GM21723 (cell line): ENCODE results near the gene LSAMP.
"Not testable (repeated sequence)": the region's sequence is repeated elsewhere in the genome, so short reads cannot be mapped to it uniquely, and the experiment has no call there.

Experiments used
- ATAC-seq: cut with Tn5 transposase; IDR thresholded peaks from one replicate; pipeline ENCODE4 v1.9.1; 2021; ENCODE audit warnings: mild to moderate bottlenecking, moderate library complexity; ENCODE audit not compliant: unreplicated experiment

The LSAMP gene

GRCh38 chr3:115857518-115858136 lies 587.7 kb downstream of the LSAMP start:
- no peak for ATAC-seq

GRCh38 chr3:115855911-115856310 lies 589.4 kb downstream of the LSAMP start:
- ATAC-seq, result no peak

DNA sequence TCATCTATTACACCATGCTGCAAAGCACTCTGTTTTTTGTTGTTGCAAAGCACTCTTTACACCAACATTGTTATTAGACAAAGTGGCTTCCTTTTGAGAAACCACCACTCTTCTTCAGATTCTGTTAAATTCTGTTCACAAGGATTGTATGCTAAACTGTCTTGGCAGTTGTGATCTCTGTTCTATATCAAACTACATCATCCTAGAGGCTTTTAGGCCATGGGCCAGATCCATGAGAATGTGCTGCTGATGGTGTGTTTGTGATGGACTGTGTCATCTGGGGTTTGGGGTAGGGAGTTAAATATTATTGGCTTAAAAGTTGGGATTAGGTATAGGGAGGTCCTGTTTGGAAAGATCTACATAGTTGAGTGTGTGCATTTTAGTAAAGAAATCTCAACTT lies 592.2 kb downstream of the LSAMP start:
- ATAC-seq, result no peak

- no peak for ATAC-seq
Measured at GRCh38 chr3:115852278-115852677, 593.0 kb downstream of the LSAMP start.

GRCh38 chr3:115851571-115851970 lies 593.7 kb downstream of the LSAMP start:
- ATAC-seq, result no peak

- no peak for ATAC-seq
Measured at GRCh38 chr3:115848641-115849040, 596.6 kb downstream of the LSAMP start.

GRCh38 chr3:115845986-115846385 lies 599.3 kb downstream of the LSAMP start:
- ATAC-seq, result no peak

- not testable (repeated sequence) for ATAC-seq
Measured at GRCh38 chr3:115844729-115845128, 600.6 kb downstream of the LSAMP start.

DNA sequence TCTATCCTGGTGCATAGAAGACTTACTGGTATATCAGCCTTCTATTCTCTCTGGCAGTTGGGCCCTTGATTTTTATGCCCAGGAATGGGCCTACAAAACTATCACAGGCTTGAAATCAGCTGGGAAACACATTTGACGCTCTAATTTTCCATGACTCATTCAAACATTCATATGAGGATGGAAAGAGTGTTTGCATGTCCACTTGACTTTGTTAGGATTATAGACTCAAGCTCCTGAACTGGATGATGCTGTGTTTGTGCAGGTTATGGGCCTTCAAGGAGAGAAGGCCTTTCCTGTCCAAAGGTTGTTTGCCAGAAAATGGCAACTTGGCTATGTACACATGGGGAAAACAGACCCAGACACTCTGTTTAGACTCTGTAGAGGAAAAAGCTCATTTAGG lies 602.1 kb downstream of the LSAMP start:
- no peak for ATAC-seq

- ATAC-seq, result no peak
Measured at GRCh38 chr3:115839246-115839645, 606.0 kb downstream of the LSAMP start.

DNA sequence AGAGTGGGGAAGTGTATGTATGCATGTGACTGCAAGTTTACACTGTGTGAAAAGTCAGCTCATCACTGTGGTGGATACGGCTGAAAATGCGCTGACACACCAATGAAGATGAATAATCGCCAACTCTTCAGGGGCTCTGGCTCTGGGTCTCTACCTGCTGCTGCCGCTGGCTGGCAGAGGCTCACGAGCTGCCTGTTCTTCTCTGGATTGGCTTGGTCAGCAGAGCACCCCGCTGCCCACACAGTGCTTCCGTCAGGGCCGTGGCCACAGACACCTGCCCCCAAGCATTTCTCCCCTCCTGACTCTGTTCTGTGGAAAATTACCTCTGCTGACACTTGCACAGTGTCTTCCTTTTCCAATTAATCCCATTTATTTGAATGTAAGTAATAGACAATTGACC lies 606.5 kb downstream of the LSAMP start:
- ATAC-seq, result no peak

- ATAC-seq, result peak; percentile 46
Measured at GRCh38 chr3:115836944-115837343, 608.3 kb downstream of the LSAMP start.

DNA sequence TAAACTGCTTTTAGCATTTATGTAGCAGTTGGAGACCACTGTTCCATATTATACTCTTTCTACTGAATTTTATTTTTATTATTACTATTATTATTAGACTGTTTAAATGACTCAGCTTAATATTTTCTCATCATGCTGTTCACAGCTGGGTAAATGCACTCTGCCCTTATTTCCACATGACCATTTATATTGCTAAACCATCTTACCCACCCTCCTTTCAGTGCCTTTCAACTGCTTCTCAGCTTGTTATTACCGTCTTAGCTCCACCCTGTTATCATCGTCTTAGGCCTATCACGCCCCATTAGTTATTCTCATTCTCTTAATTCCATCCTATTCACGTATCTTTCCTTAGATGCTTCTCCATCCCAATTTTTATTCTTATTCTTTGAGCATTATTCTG lies 609.3 kb downstream of the LSAMP start:
- ATAC-seq, result no peak

DNA sequence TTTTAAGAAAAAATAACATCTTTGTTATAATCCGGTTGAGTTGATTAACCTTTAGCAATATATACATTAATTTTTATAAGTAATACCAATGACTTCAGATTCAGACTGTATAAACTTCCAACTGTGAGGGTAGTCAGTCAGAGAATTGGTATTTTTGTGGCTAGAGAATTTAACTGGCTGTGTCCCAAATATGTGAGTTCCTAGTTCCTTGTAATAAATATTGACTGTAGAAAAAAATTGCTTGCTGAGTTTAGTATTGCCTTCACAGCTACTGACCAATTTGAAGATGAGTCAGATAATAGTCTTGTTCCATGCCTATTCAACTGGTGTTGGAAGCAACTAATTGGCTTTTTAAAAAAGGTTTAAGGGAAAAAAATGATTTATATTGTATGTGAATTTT lies 611.2 kb downstream of the LSAMP start:
- ATAC-seq, result no peak

DNA sequence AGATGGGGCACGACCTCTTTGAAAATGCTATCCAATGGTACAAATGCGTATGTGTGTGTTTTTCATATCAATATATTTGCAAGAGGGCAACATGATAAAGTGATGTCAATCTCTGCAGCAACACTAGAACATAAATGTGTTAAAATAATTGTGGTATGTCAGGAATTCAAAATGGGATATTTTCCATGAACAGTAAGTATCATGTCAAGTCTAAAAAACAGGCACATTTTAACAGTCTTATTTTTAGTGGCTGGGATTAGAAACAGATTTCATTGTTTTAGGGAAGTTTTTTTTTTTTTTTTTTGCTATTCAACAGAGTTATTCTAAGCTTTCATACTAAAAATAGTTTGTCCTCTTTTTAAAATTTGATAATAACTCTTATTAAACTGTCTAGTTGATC lies 612.2 kb downstream of the LSAMP start:
- no peak for ATAC-seq

DNA sequence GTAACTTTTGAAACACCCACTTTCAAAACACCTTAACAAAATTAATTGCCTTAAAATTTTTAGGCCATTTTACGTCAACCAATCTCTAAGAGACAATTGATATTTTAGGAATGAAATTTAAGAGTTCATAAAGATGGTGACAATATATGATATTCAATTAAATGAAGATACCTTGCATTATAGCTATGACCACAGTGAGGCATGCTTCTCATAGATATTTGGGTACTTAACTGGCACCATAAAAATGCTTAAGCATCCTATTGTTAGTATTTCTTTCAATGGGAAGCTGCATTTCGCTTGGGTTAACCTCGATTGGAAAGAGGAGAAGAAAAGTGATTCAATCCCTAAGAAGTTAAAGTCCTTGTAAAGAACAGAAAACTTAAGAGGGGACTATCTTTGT lies 613.0 kb downstream of the LSAMP start:
- ATAC-seq, result no peak

DNA sequence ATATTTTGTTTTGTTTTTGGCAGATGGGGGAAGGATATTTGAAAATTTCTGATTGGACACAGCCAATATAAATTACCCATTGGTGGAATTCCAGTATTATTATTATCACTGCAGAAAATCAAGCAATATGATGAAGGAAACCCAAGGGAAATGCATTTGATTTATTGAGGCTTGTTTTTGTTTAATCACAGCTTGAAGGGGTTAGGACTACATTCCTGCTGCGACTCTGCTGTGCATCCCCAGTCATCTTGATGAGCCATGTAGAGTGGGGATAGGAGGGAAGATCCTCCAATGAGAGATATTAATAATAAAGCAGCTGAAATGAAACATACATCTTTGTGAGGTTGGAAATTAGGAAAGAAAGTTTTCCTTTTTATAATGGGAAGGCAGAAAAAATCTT lies 613.4 kb downstream of the LSAMP start:
- no peak for ATAC-seq

GRCh38 chr3:115830764-115831395 lies 614.4 kb downstream of the LSAMP start:
- ATAC-seq, result no peak

DNA sequence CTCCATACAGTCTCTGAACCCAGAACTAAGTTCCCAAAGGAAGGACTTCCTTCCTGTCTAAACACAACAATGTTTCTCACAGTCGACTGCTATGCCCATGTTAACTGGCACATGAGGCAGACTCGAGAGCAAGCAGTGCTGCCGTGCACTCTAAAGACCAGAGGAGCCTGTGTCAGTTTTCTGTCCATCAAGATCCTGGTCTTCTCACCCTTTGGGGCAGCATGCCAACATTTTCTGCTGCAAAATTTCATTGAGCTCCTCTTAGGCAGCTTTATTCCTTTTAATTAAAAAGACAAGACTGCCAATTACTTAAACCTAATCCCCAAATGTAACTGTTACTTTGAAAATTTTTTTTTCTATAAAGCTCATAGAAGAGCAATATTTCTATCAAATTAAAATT lies 616.9 kb downstream of the LSAMP start:
- no peak for ATAC-seq

- no peak for ATAC-seq
Measured at GRCh38 chr3:115827495-115827894, 617.8 kb downstream of the LSAMP start.

- ATAC-seq, result no peak
Measured at GRCh38 chr3:115825046-115825445, 620.2 kb downstream of the LSAMP start.

GRCh38 chr3:115823083-115823482 lies 622.2 kb downstream of the LSAMP start:
- no peak for ATAC-seq

DNA sequence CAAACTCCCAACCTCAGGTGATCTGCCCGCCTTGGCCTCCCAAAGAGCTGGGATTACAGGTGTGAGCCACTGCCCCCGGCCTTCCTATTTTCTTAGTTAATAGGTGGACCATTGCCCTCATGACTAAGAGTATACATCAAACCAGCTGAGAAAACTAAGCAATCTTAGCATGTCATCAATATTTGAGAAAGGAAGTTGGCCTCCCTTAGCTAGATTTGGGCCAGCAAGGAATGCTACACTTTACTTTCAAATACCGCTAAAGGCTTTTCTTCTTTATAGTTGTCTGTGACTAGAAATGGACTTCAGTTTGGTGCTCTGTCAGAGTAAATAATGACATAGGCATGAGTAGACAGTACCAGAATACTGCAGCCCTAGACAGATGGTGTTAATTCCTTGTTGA lies 622.7 kb downstream of the LSAMP start:
- no peak for ATAC-seq
